SH-SY5Y (cell line): ENCODE data around the gene DMD.

Experiments used
- GATA2 ChIP-seq: IDR thresholded peaks from 2 replicates; pipeline ENCODE4 v1.6.1; 2011; ENCODE audit warnings: mild to moderate bottlenecking, low read depth, low read length
- GATA3 ChIP-seq: IDR thresholded peaks from 2 replicates; pipeline ENCODE4 v1.6.1; 2011; ENCODE audit warnings: low read depth, mild to moderate bottlenecking, low read length, moderate library complexity

The DMD gene

DNA sequence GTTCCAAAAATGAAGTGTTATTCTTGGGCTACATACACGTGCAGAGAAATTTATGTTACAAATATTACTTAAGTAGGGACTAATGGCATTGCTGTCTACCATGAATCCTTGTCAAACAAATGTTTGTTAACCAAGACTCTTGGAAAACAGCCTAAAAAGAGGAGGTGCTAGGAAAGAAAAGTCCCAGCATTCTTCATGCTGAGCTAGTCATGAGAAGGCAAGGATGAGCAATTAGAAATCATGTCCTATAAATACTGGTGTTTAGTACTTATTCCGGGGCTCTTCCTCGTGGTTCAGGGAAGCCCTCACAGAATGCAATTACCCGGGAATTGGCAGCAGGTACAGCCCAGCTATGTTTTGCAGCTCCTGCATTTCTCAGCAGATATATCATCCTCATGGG, 1761.4 kb downstream of the DMD start:
- TF ChIP-seq GATA2, result no peak

DNA sequence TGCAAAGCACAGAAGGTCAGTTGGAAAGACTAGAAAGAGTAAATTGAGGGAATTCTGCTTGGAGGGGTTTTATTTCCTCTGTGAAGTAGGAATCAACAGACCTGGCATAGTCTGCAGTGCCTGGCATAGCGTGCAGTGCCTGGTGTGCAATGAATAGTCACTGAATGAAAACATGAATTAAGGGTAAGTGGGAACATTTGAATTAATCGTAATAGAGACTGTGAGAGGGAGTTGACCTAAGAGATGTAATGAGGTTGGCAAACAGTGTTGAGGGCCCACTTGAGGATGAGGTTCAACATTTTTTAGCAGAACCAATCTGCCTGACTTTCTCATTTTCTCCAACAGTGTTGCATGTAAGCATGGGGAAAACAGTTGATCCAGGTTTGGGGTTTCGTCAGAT, 1762.3 kb downstream of the DMD start:
- TF ChIP-seq GATA3 (no peak), GATA2 (no peak)

DNA sequence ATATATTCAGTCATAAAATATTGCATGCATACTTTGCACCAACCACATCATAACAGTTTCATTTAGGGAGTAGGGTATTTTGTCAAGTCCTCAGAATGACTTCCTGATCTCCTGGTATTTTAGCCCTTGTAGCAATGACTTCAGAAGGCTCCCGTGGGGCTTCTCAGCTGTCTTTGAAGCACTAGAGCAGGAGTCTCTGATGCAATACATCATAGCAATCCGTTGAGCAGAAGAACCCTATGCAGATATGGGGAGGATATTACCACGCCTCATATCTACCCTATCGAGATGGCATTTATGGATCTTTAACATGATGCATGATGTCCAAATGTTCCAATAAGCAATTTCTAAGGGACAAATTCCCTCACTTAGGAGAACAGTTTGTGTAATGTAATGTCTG, 1765.8 kb downstream of the DMD start:
- TF ChIP-seq GATA2 (no peak), GATA3 (no peak)

DNA sequence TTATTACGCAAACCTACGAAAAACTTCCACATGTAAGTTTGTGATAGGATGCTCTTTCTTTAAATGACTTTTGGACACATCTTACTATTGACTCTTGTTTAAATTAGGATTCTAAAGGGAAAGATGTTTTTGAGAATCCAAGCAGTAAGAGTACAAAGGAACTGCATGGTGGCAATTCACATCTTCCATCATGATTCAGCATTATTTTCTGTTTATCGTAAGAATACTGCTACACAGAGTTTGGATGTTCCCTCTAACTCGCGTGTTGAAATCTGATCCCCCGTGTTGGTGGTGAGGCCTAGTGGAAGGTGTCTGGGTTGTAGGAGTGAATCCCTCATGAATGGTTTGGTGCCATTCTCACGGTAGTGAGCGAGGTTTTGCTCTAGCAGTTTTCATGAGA, 1767.7 kb downstream of the DMD start:
- TF ChIP-seq GATA3, result no peak

DNA sequence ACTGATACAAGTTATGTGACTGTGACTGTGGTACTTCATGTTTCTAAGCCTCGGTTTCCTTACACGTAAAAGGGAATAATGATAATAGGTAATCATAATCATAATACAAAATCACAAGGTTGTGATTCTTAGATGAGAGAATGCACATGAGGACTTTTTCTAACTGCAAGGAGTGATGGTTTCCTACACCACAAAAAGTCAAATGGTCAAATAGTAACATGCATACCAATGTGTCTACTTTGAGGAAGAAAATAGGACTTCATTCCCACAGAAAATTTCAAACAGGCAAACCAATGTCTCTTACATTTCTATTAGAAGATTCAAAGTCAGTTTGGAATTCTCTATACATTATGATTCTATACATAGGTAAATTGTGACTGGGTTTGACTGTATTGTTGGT, 1770.8 kb downstream of the DMD start:
- TF ChIP-seq GATA2, result no peak
- TF ChIP-seq GATA3, result no peak

DNA sequence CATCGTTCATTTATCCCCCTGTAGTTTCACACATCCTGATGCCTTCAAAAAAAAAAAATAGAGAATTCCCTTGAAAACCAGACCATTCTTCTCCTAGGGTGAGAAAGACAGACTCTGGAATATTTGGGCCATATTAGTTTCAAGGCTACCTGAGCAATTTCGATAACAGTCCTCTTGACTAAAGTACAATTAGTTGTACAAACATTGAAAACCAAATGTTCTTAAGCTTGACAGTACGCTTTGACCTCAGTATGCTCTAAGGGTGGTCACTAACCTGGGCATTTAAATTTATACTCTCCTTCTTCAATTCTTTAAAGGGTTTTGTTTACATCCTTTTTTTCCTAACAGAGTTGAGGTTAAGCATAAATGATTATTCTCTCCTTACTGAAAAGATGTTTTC, 1774.9 kb downstream of the DMD start:
- TF ChIP-seq GATA3 (no peak), GATA2 (no peak)

DNA sequence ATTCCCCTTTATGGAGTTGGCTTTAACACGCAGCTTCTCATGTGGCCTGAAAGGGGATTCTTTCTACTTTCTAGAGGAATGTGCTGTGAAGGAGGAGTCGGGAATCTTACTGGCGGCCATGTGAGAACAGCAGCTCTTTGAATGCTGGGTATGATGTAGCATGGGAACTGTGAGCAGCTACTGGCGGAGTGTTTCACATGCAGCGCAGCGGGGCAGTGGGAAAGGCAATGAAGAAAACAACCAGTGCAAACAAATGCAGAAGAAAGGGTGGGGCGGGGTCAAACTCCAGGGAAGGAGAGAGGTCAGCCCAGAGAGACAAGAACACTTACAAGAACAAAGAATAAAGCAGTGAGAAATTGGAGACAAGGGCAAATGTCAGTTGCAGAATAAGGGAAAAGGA, 1775.8 kb downstream of the DMD start:
- no peak for TF ChIP-seq GATA3
- TF ChIP-seq GATA2, result no peak

DNA sequence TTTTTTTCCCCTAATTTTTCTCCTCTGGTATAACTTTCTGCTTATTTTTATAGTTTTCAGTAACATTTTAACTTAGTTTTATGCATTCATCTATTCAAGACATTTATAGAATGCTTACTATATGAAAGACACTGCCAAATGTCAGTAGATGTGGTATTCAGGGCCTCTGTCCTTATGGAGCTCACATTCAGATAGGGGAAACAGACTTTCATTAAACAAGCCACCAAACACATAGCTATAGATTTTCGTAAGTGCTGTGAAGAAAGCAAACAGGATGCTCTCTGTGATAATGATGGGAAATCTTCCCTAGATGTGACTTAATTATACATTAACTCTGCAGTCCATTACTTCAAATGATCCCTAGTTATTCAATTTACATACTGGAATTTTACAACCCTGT, 1777.5 kb downstream of the DMD start:
- TF ChIP-seq GATA2 (no peak), GATA3 (no peak)

DNA sequence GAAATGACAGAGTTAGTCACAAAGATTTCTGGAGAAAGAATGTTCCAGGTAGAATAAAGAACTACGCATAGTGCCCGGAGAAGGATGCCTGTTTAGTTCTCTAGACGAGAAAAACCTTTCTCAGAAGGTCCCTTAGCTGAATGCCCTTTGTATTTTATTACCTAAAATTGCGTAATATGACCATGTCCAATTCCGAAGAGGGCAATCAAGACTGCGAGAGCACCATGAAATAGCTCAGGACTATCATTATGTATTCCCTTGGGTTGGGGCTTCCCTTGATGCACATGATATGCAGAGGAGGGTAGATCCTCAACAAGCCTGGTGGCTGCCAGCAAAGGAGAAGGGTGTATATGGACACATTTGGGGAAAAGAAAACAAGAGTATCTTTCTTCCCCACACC, 1781.4 kb downstream of the DMD start:
- TF ChIP-seq GATA2 (no peak), GATA3 (no peak)

DNA sequence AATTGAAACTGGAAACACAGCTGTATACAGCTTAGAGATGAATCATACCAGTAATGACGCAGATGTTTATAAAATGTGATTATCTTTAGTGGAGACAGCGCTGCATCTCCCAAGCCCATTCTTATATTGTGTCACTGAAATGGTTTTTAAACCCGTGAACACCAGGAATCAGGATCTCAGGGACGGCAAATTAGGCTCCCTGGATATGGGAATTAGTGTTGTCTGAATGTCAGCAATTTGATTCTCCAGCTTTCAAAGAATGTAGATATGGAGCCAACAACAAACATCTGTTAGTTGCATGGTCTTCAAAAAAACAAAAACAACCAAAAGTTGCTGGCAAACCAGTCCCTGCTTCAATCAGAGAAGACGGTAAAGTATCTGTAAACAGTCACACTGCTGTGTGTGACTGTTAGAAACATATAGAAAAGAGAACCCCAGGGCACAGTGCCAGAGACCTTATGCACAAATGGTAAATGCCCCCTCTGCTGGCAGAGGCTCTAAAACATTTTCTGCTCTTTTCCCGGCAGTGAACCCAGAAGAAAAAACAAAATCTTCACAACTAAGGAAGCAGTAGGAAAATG, 1787.7 kb downstream of the DMD start:
- no peak for TF ChIP-seq GATA3

DNA sequence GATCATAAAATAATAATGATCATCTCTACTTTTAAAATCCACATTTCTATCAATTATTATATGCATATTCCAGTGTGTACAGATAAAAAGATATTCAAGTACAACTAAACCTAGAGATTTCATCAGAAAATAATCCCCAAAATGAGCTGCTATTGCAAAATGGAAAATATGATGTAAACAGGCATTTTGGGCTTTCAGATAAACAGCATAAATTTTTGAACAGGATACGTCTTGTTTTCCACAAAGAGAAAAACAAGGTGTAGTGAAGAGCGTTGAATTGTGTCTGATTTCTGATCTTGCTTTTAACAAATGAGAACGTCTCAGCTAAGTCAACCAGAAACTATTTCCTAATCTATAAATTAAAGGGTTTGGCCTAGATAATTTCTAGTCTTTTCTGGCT, 1789.9 kb downstream of the DMD start:
- TF ChIP-seq GATA3 (no peak), GATA2 (no peak)

DNA sequence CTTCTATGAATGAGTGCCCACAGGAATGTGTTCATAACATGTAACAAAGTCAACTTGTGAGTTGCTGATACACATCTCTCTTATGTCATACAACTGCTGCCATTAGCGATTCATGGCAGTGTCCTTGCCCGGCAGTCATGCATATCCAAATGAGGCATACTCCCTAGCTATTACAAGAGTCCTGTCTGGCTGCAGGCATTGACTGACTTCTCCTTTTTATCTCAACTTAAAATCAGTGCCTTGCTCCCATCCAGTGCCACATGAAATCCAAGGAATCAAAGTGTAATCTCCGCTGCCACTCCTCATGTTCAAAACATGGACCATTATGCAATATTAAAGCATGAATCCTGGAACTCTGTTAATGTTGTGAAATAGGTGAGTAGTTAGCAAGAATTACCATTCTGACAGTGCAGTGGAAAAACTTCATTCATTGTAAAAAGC, 1790.6 kb downstream of the DMD start:
- TF ChIP-seq GATA2 (no peak), GATA3 (no peak)

DNA sequence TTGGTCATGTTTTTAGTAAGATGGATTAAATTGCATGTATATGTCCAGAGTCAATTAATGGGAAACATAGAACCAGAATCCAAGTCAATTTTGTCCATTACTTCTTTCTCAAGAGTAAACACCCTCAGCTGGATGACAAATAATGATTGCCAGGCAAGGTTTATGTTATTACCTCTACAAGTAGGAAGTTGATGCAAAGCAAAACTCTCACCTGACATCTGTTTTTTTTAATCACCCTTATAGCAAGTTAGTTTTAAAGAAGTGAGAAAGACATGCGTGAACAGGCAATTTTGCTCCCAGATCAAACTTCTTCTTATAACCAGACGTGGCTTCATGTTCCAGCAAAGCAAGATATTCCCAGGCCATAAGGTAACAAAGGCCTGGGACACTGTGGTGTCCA, 1791.0 kb downstream of the DMD start:
- TF ChIP-seq GATA2 (no peak), GATA3 (no peak)

DNA sequence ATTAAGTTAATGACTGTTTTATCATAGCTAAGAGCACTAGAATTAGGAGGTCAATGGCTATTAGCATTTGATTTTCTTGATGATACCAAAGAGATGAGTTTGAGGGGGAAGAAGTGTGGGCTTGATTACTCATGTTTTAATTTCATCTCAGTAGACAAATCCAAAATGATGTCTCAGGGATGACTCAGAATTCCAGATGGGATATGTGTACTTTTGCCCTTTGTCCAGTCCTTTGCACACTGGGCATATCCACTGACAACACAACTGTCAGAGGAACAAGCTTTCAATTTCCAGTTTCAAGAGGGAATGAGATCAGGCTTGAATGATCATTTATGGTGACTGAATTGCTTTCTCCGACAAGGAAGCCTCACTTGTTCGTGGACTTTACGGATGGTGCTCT, 1814.2 kb downstream of the DMD start:
- no peak for TF ChIP-seq GATA2
- no peak for TF ChIP-seq GATA3

DNA sequence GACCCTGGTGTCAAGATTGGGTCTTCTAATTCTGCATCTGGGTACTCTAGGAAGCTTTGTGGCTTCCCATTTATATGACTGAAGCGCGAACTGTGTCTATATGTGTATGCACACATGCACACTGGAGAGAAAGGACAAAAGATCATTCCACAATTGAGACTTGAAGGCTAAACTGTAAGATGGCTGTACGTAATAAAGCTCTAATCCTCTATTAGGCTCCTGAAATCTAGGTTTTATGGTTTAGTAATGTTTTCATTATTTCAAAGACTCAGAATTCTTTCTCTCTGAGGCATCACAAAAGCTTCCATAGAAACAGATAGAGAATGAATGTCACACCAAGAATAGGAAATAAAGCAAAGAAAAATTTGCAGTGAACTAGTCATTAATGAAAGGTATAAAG, 1818.8 kb downstream of the DMD start:
- TF ChIP-seq GATA3 (no peak), GATA2 (no peak)

DNA sequence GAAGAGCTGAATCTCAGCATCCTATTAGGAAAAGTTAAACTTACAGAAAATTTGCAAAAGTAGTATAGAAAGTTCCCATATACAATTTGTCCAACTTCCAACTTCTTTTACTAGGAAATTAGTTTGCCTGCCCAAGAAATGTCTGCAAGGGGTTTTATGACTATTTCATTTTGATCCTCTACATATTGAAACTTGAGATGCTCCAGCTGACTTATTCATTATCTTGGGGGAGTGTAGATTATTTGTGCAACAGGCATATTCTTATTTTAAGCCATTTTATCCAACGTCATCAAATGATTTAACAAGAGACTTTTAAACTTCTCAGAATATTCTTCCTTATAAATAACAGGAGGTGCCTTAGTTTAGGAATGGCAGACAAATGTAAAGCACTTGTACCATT, 1822.4 kb downstream of the DMD start:
- no peak for TF ChIP-seq GATA2

DNA sequence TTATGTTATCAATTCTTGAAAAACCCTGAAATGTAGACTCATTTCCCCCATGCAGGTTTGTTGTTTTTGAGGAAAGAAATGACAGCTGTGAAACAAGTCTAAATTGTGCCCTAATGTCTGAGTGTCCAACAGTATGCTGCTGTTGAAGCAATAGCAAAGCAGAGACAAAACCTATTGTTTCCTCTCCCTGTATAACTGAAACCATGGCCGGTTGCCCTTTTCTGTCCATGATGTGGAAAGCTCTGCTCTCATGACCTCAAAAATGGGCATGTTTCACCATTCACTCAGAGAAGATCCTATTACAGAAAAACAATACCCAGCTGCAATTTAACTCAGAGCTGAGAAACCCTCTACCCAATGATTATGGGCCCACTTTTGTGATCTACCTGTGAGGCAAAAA, 1826.9 kb downstream of the DMD start:
- TF ChIP-seq GATA3 (no peak), GATA2 (no peak)

DNA sequence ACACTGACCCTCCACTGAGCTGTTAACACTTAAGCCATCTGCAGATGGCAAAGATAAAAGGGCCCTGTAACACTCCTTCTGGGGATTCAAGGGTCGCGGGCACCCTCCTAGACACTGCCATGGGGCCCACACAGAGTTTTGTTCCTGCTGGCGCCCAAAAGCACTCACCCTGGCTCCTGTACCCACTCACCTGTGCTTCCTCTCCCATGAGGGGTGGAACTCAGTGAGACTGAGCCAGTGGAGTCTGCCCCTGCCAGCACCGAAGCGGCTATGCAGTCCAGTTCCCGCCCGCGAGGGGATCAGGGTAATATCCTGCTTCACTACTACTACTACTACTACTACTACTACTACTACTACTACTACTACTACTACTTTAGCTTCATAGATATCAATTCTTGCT, 1827.4 kb downstream of the DMD start:
- TF ChIP-seq GATA2 (no peak), GATA3 (no peak)
